ENCODE measurements around the gene RNF5. TPM values are rescaled to one million over a fixed set of nuclear protein-coding genes. Genes with fewer than 3 reads are reported as not detected.

RNF5 gene
- total and polyA plus RNA-seq, 9 of the 15 experiments (the other 6 are each of a cell fraction or from before 2014, with no cell fraction given): 62.2 to 245 (median 129) TPM

- Histone ChIP-seq H3K79me2 (ENCODE audit: control insufficient read depth, insufficient read depth, low read length) (peaks cover 27% of the 10 kb centered on the region), H3K9ac (ENCODE audit: insufficient read depth in 1 of 2, low read depth in 2 of 2, low read length in 2 of 2) (no peak overlapping the region), H3K9me1 (ENCODE audit: control insufficient read depth, insufficient read depth, low read length) (no peaks in the 10 kb centered on the region), H2AFZ (ENCODE audit: low read depth, low read length) (no peak overlapping the region), H3K4me1 (replicated peaks in 1 of 2; ENCODE audit: control insufficient read depth in 2 of 2, insufficient read depth in 2 of 2, low read length in 2 of 2) (peaks cover 33 to 43% of the 10 kb centered on the region in 2 experiments), H3K27ac (ENCODE audit: extremely low read depth, low read depth, low read length) (peak overlapping the region; percentile 5; the same call in 1 of the 3 replicates), H4K20me1 (replicated peaks; ENCODE audit: control insufficient read depth, insufficient read depth, low read length) (no peaks in the 10 kb centered on the region), H3K4me2 (ENCODE audit: insufficient read depth, low read length) (peak overlapping the region; percentile 17; the same call in 1 of the 2 replicates), H3K36me3 (ENCODE audit: control insufficient read depth, insufficient read depth, low read length) (no peaks in the 10 kb centered on the region; the same call in 2 of the 3 replicates), H3K9me3 (replicated peaks; ENCODE audit: control insufficient read depth, insufficient read depth, low read depth, low read length) (no peaks in the 10 kb centered on the region), H3K4me3 (no peak overlapping the region), H3K27me3 (ENCODE audit: control insufficient read depth in 2 of 2, insufficient read depth in 2 of 2, low read length in 2 of 2) (no peaks in the 10 kb centered on the region)
- no TSS peak for BruUV-seq (replicated peaks)
- ATAC-seq (no peak), DNase-seq (ENCODE audit: extremely low read depth in 1 of 4, low spot score in 3 of 4) (no peak), FAIRE-seq (no peak)
- TF ChIP-seq KLF1 (tag; IDR thresholded peaks at IDR 0.05) (no peak), HOXB6 (CRISPR knock-in tag; IDR thresholded peaks at IDR 0.05; ENCODE audit: borderline replicate concordance) (peak; percentile 58; the same call in 1 of the 2 replicates)
- in situ Hi-C loops (cut with MboI) (no loop called here), intact Hi-C loops (cut with micrococcal nuclease) (loop anchor here (5.0 kb wide), 1 partner anchor 1070 kb away; the partner anchor contains the start of genes HSD17B8, RXRB and SLC39A7)
- ChIA-PET POLR2A (interaction anchor here (0.5 to 3.9 kb wide), 13 partner anchors 10 to 429 kb away, joined by 3 to 23 read pairs (median 4); no protein-coding TSS in a partner anchor), CTCF (ENCODE audit: low intra/inter-chr PET ratio) (no interaction called here)
Measured at GRCh38 chr6:32132110-32132509, 46.1 kb upstream of the RNF5 start.

- peaks cover 27 to 32% of the 10 kb centered on the region in 2 experiments for H3K4me1 ChIP-seq (replicated peaks in 1 of 2; ENCODE audit: control insufficient read depth in 2 of 2, insufficient read depth in 2 of 2, low read length in 2 of 2)
- no peaks in the 10 kb centered on the region for H4K20me1 ChIP-seq (replicated peaks; ENCODE audit: control insufficient read depth, insufficient read depth, low read length)
- FAIRE-seq: no peak
- in situ Hi-C loops (cut with MboI) (no loop called here), intact Hi-C loops (cut with micrococcal nuclease) (loop anchor here (5.0 kb wide), 1 partner anchor 1069 kb away; the partner anchor contains the start of genes HSD17B8, RXRB and SLC39A7)
- no peak for ATAC-seq
- H3K4me2 ChIP-seq (ENCODE audit: insufficient read depth, low read length): no peak overlapping the region; the same call in 1 of the 2 replicates
- 72% methylated on average over 4 of the region's 4 CpGs for WGBS (ENCODE audit: insufficient coverage, low coverage, missing lambda C conversion rate)
- no peaks in the 10 kb centered on the region for H3K9me3 ChIP-seq (replicated peaks; ENCODE audit: control insufficient read depth, insufficient read depth, low read depth, low read length)
- ChIA-PET POLR2A (interaction anchor here (1.0 to 2.8 kb wide), 2 partner anchors 8 to 28 kb away, joined by 3 to 13 read pairs; no protein-coding TSS in a partner anchor), CTCF (ENCODE audit: low intra/inter-chr PET ratio) (no interaction called here)
- H3K36me3 ChIP-seq (ENCODE audit: control insufficient read depth, insufficient read depth, low read length): no peaks in the 10 kb centered on the region
- H3K27ac ChIP-seq (ENCODE audit: extremely low read depth, low read depth, low read length): no peak overlapping the region
- peaks cover 13% of the 10 kb centered on the region for H3K79me2 ChIP-seq (ENCODE audit: control insufficient read depth, insufficient read depth, low read length)
- no peak overlapping the region for H3K4me3 ChIP-seq
- DNase-seq (ENCODE audit: extremely low read depth in 1 of 4, low spot score in 3 of 4): no peak
- no peak overlapping the region for H3K9ac ChIP-seq (ENCODE audit: insufficient read depth in 1 of 2, low read depth in 2 of 2, low read length in 2 of 2)
- no peaks in the 10 kb centered on the region for H3K9me1 ChIP-seq (ENCODE audit: control insufficient read depth, insufficient read depth, low read length)
- H3K27me3 ChIP-seq (ENCODE audit: control insufficient read depth in 2 of 2, insufficient read depth in 2 of 2, low read length in 2 of 2): no peaks in the 10 kb centered on the region
- no TSS peak for BruUV-seq (replicated peaks)
- H2AFZ ChIP-seq (ENCODE audit: low read depth, low read length): 0 out of 2 replicates have a peak overlapping the region, but pooled peaks have one; percentile 18
- TF ChIP-seq ZBTB9 (CRISPR knock-in tag; IDR thresholded peaks at IDR 0.05) (no peak), CTBP1 (IDR thresholded peaks at IDR 0.05; ENCODE audit: borderline replicate concordance) (peak; percentile 15; the same call in 1 of the 2 replicates), MAFG (tag; conservative IDR thresholded peaks at IDR 0.05) (peak; percentile 39; the same call in 1 of the 2 replicates)
Measured at GRCh38 chr6:32133786-32134185, 44.4 kb upstream of the RNF5 start.

Measured in K562 (cell line).